Trophoblast cell (in vitro differentiated cells and primary cell): Measurements from ENCODE around the gene ATF3.
A peak's percentile ranks its signal among the peaks of the same experiment; 100 is the strongest.

Experiments
- DNase-seq, 2 donors: peaks; one replicate each; pipeline ENCODE4 v3.0.0-alpha.2; 2016
- H2AFZ ChIP-seq: 2 replicates; pipeline ENCODE4 v1.6.1; 2013; ENCODE audit warnings: low read length, moderate library complexity, mild to moderate bottlenecking; ENCODE audit not compliant: insufficient read depth, poor library complexity
- H2AK5ac ChIP-seq: 2 replicates; pipeline ENCODE4 v1.6.1; 2013; ENCODE audit warnings: mild to moderate bottlenecking, low read length
- H2BK120ac ChIP-seq: 2 replicates; pipeline ENCODE4 v1.6.1; 2013; ENCODE audit warnings: low read length, mild to moderate bottlenecking, moderate library complexity; ENCODE audit not compliant: insufficient read depth, poor library complexity
- H2BK12ac ChIP-seq: 2 replicates; pipeline ENCODE4 v1.6.1; 2013; ENCODE audit warnings: mild to moderate bottlenecking, low read length, moderate library complexity
- H2BK5ac ChIP-seq: 2 replicates; pipeline ENCODE4 v1.6.1; 2013; ENCODE audit warnings: low read length, low read depth, moderate library complexity, mild to moderate bottlenecking; ENCODE audit not compliant: poor library complexity
- H3K14ac ChIP-seq: 2 replicates; pipeline ENCODE4 v1.6.1; 2013; ENCODE audit warnings: mild to moderate bottlenecking, low read length
- H3K18ac ChIP-seq: 2 replicates; pipeline ENCODE4 v1.6.1; 2013; ENCODE audit warnings: mild to moderate bottlenecking, low read length
- H3K23ac ChIP-seq: 2 replicates; pipeline ENCODE4 v1.6.1; 2013; ENCODE audit warnings: low read length
- H3K27ac ChIP-seq: 2 replicates; pipeline ENCODE4 v1.5.1; 2013; ENCODE audit warnings: low read depth, mild to moderate bottlenecking, inconsistent platforms, low read length, moderate library complexity
- H3K27me3 ChIP-seq: 2 replicates; pipeline ENCODE4 v1.6.1; 2013; ENCODE audit warnings: inconsistent platforms, mild to moderate bottlenecking, low read length, moderate library complexity; ENCODE audit not compliant: insufficient read depth
- H3K36me3 ChIP-seq, 2 experiments: 1 replicate in 1 of 2; 2 replicates in 1 of 2; pipeline ENCODE4 v1.6.1; 2013; ENCODE audit warnings: low read length in 2 of 2, mild to moderate bottlenecking in 2 of 2, moderate library complexity in 1 of 2; ENCODE audit not compliant: insufficient read depth in 2 of 2, control insufficient read depth in 1 of 2
- H3K4ac ChIP-seq: 2 replicates; pipeline ENCODE4 v1.6.1; 2013; ENCODE audit warnings: low read depth, mild to moderate bottlenecking, low read length, moderate library complexity
- H3K4me1 ChIP-seq, 2 experiments: 1 replicate in 1 of 2; 2 replicates in 1 of 2; pipeline ENCODE4 v1.6.1; 2013; ENCODE audit warnings: low read length in 2 of 2, mild to moderate bottlenecking in 2 of 2, moderate library complexity in 1 of 2; ENCODE audit not compliant: insufficient read depth in 2 of 2, control insufficient read depth in 1 of 2
- H3K4me2 ChIP-seq: 2 replicates; pipeline ENCODE4 v1.6.1; 2013; ENCODE audit warnings: inconsistent platforms, mild to moderate bottlenecking, low read length, moderate library complexity
- H3K4me3 ChIP-seq: 2 replicates; pipeline ENCODE4 v1.5.1; 2013; ENCODE audit warnings: mild to moderate bottlenecking, low read depth, low read length, inconsistent platforms
- H3K79me1 ChIP-seq: one replicate; pipeline ENCODE4 v1.6.1; 2013; ENCODE audit warnings: low read length
- H3K79me2 ChIP-seq: 2 replicates; pipeline ENCODE4 v1.6.1; 2013; ENCODE audit warnings: low read length, mild to moderate bottlenecking; ENCODE audit not compliant: control insufficient read depth, insufficient read depth, poor library complexity
- H3K9ac ChIP-seq: 2 replicates; pipeline ENCODE4 v1.6.1; 2013; ENCODE audit warnings: mild to moderate bottlenecking, low read length
- H3K9me3 ChIP-seq: 2 replicates; pipeline ENCODE4 v1.6.1; 2013; ENCODE audit warnings: low read depth, mild to moderate bottlenecking, control low read depth, inconsistent platforms, low read length; ENCODE audit not compliant: insufficient read depth
- H4K12ac ChIP-seq: 2 replicates; pipeline ENCODE4 v1.6.1; 2013; ENCODE audit warnings: low read depth, mild to moderate bottlenecking, low read length, moderate library complexity
- H4K8ac ChIP-seq: 2 replicates; pipeline ENCODE4 v1.6.1; 2013; ENCODE audit warnings: low read depth, mild to moderate bottlenecking, low read length, moderate library complexity
- H4K91ac ChIP-seq: one replicate; pipeline ENCODE4 v1.6.1; 2013; ENCODE audit warnings: low read depth, mild to moderate bottlenecking, low read length, moderate library complexity
- WGBS: extraction: QIAGEN DNeasy Blood & Tissue Kit; methylation state at CpG from one replicate; pipeline ENCODE4 v1.1.7; 2013; ENCODE audit warnings: missing lambda C conversion rate; ENCODE audit not compliant: insufficient read length, insufficient coverage; ENCODE audit errors: extremely low coverage; 5-methylcytosine and 5-hydroxymethylcytosine counted together

The ATF3 gene

GRCh38 chr1:212607913-212608391, 609 bp upstream of the ATF3 start:
- peak overlapping the region; percentile 88 for H3K4ac ChIP-seq
- H4K12ac ChIP-seq, result peak overlapping the region; percentile 91
- H3K4me1 ChIP-seq, result peaks cover 16 to 38% of the 10 kb centered on the region in 2 experiments
- peak overlapping the region; percentile 99 for H4K91ac ChIP-seq
- peak overlapping the region; percentile 83 for H3K9ac ChIP-seq
- H3K4me2 ChIP-seq, result peak overlapping the region; percentile 93
- WGBS, result no CpG with 5 or more reads among the region's 39 CpGs
- peak overlapping the region; percentile 97 for H2BK5ac ChIP-seq
- peak overlapping the region; percentile 81 for H2AFZ ChIP-seq
- H3K4me3 ChIP-seq, result peak overlapping the region; percentile 74
- no peaks in the 10 kb centered on the region for H3K27me3 ChIP-seq
- H3K14ac ChIP-seq, result peak overlapping the region; percentile 98
- H2BK12ac ChIP-seq, result peak overlapping the region; percentile 99
- peak overlapping the region; percentile 61 for H2AK5ac ChIP-seq
- H3K36me3 ChIP-seq, result no peaks in the 10 kb centered on the region
- peaks cover 30% of the 10 kb centered on the region for H3K79me2 ChIP-seq
- DNase-seq, result no peak
- H4K8ac ChIP-seq, result peak overlapping the region; percentile 93
- peak overlapping the region; percentile 98 for H2BK120ac ChIP-seq
- H3K23ac ChIP-seq, result no peak overlapping the region
- H3K18ac ChIP-seq, result peak overlapping the region; percentile 97
- H3K27ac ChIP-seq, result peak overlapping the region; percentile 95
- peaks cover 35% of the 10 kb centered on the region for H3K79me1 ChIP-seq
- no peaks in the 10 kb centered on the region for H3K9me3 ChIP-seq

GRCh38 chr1:212608959-212609700, 569 bp downstream of the ATF3 start:
- H3K4me3 ChIP-seq, result peak overlapping the region; percentile 91
- H3K4ac ChIP-seq, result peak overlapping the region; percentile 93
- WGBS, result no CpG with 5 or more reads among the region's 75 CpGs

GRCh38 chr1:212609701-212610574, 1.4 kb downstream of the ATF3 start:
- Histone ChIP-seq H3K4me2 (peak overlapping the region; percentile 82), H3K27ac (peak overlapping the region; percentile 96), H3K9ac (peak overlapping the region; percentile 74), H3K14ac (peak overlapping the region; percentile 93), H3K23ac (no peak overlapping the region), H4K8ac (peak overlapping the region; percentile 17), H3K4ac (peak overlapping the region; percentile 93), H3K4me1 (peaks cover 23 to 46% of the 10 kb centered on the region in 2 experiments), H3K36me3 (peaks cover 8% of the 10 kb centered on the region in 2 experiments), H3K79me2 (peaks cover 29% of the 10 kb centered on the region), H4K91ac (peak overlapping the region; percentile 79), H2AK5ac (no peak overlapping the region), H3K4me3 (peak overlapping the region; percentile 91), H2BK120ac (peak overlapping the region; percentile 52), H2BK12ac (peak overlapping the region; percentile 51), H3K79me1 (peaks cover 33% of the 10 kb centered on the region), H3K9me3 (no peaks in the 10 kb centered on the region), H3K18ac (peak overlapping the region; percentile 55), H2BK5ac (peak overlapping the region; percentile 97), H2AFZ (peak overlapping the region; percentile 23), H4K12ac (peak overlapping the region; percentile 48), H3K27me3 (no peaks in the 10 kb centered on the region)
- DNase-seq, result peak in 1 of 2 donors; percentile 43
- 100% methylated on average over 1 of the region's 20 CpGs for WGBS

More at GRCh38 chr1:212608959-212609700, 569 bp downstream of the ATF3 start:
- Histone ChIP-seq H4K91ac (peak overlapping the region; percentile 86), H2AFZ (peak overlapping the region; percentile 75), H3K9ac (peak overlapping the region; percentile 74), H2BK120ac (peak overlapping the region; percentile 94), H3K4me1 (peaks cover 23 to 47% of the 10 kb centered on the region in 2 experiments), H3K79me1 (peaks cover 36% of the 10 kb centered on the region), H2AK5ac (peak overlapping the region; percentile 92), H2BK12ac (peak overlapping the region; percentile 80), H3K4me2 (peak overlapping the region; percentile 82), H3K23ac (no peak overlapping the region), H3K27ac (peak overlapping the region; percentile 96), H4K8ac (peak overlapping the region; percentile 84), H4K12ac (peak overlapping the region; percentile 48), H2BK5ac (peak overlapping the region; percentile 97), H3K14ac (peak overlapping the region; percentile 97), H3K79me2 (peaks cover 30% of the 10 kb centered on the region), H3K27me3 (no peaks in the 10 kb centered on the region), H3K9me3 (no peaks in the 10 kb centered on the region), H3K18ac (peak overlapping the region; percentile 98), H3K36me3 (peaks cover 4% of the 10 kb centered on the region in 2 experiments)
- peak; percentile 4 to 57 for DNase-seq

- H3K14ac ChIP-seq, result peak overlapping the region; percentile 29
- H2AFZ ChIP-seq, result no peak overlapping the region
- H2AK5ac ChIP-seq, result no peak overlapping the region
- peak overlapping the region; percentile 82 for H3K4me2 ChIP-seq
- H3K27ac ChIP-seq, result no peak overlapping the region
- H3K79me2 ChIP-seq, result peaks cover 29% of the 10 kb centered on the region
- peaks cover 14% of the 10 kb centered on the region in 2 experiments for H3K36me3 ChIP-seq
- peaks cover 23 to 43% of the 10 kb centered on the region in 2 experiments for H3K4me1 ChIP-seq
- H3K27me3 ChIP-seq, result no peaks in the 10 kb centered on the region
- H3K9me3 ChIP-seq, result no peaks in the 10 kb centered on the region
- no CpG with 5 or more reads among the region's 5 CpGs for WGBS
- H3K4me3 ChIP-seq, result peak overlapping the region; percentile 50
- H4K12ac ChIP-seq, result no peak overlapping the region
- H4K91ac ChIP-seq, result no peak overlapping the region
- no peak overlapping the region for H4K8ac ChIP-seq
- no peak overlapping the region for H2BK5ac ChIP-seq
- peaks cover 33% of the 10 kb centered on the region for H3K79me1 ChIP-seq
- no peak overlapping the region for H3K9ac ChIP-seq
- no peak overlapping the region for H3K18ac ChIP-seq
- no peak overlapping the region for H2BK120ac ChIP-seq
- peak overlapping the region; percentile 87 for H3K4ac ChIP-seq
- no peak overlapping the region for H2BK12ac ChIP-seq
- H3K23ac ChIP-seq, result no peak overlapping the region
- peak; percentile 7 to 44 for DNase-seq
These were observed 2.0 kb downstream of the ATF3 start for GRCh38 chr1:212610575-212610967.
